ENCODE measurements around the gene NPY. TPM values are rescaled to one million over a fixed set of nuclear protein-coding genes. Genes with fewer than 3 reads are reported as not detected.

NPY gene
- total and polyA plus RNA-seq, 10 of the 15 experiments (the other 5 are each of a cell fraction or from before 2014, with no cell fraction given) = not detected

DNA sequence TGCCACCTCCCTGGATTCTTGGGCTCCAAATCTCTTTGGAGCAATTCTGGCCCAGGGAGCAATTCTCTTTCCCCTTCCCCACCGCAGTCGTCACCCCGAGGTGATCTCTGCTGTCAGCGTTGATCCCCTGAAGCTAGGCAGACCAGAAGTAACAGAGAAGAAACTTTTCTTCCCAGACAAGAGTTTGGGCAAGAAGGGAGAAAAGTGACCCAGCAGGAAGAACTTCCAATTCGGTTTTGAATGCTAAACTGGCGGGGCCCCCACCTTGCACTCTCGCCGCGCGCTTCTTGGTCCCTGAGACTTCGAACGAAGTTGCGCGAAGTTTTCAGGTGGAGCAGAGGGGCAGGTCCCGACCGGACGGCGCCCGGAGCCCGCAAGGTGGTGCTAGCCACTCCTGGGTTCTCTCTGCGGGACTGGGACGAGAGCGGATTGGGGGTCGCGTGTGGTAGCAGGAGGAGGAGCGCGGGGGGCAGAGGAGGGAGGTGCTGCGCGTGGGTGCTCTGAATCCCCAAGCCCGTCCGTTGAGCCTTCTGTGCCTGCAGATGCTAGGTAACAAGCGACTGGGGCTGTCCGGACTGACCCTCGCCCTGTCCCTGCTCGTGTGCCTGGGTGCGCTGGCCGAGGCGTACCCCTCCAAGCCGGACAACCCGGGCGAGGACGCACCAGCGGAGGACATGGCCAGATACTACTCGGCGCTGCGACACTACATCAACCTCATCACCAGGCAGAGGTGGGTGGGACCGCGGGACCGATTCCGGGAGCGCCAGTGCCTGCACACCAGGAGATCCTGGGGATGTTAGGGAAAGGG, 913 bp downstream of the NPY start:
- ChIA-PET CTCF (no interaction called here), SMC1A (ENCODE audit: uncharacterized antibody, unreplicated experiment) (no interaction called here), RAD21 (ENCODE audit: unreplicated experiment) (no interaction called here), POLR2A (no interaction called here)
- peak overlapping the region; percentile 43 for H3K4me3 ChIP-seq
- peak; percentile 43 for ATAC-seq
- H3K27me3 ChIP-seq (replicated peaks in 1 of 2; ENCODE audit: control insufficient read depth in 2 of 2, insufficient read depth in 2 of 2, low read length in 1 of 2) = peaks cover 15 to 19% of the 10 kb centered on the region in 2 experiments
- H4K20me1 ChIP-seq (ENCODE audit: control insufficient read depth, insufficient read depth) = no peaks in the 10 kb centered on the region
- H3K36me3 ChIP-seq (ENCODE audit: control insufficient read depth in 2 of 2, insufficient read depth in 2 of 2, low read length in 1 of 2) = no peaks in the 10 kb centered on the region
- no peak for FAIRE-seq
- H3K4me2 ChIP-seq (ENCODE audit: control insufficient read depth, insufficient read depth) = peak overlapping the region; percentile 77
- 28% methylated on average over 45 of the region's 51 CpGs for WGBS (ENCODE audit: insufficient coverage, insufficient replicate concordance, low lambda C conversion rate, missing lambda C conversion rate)
- TF ChIP-seq NRF1 (conservative IDR thresholded peaks at IDR 0.05; ENCODE audit: low read depth, low read length) (no peak), YY1 (IDR thresholded peaks at IDR 0.05; ENCODE audit: low read depth, low read length) (no peak), FOXM1 (IDR thresholded peaks at IDR 0.05; ENCODE audit: low read depth, low read length) (no peak), BACH1 (IDR thresholded peaks at IDR 0.05; ENCODE audit: borderline replicate concordance) (no peak), TCF3 (IDR thresholded peaks at IDR 0.05; ENCODE audit: borderline replicate concordance, insufficient read depth, low read depth, low read length) (no peak), MYB (IDR thresholded peaks at IDR 0.05; ENCODE audit: borderline replicate concordance, low read depth, low read length) (no peak), NFXL1 (IDR thresholded peaks at IDR 0.05; ENCODE audit: borderline replicate concordance) (no peak), EZH2 (IDR thresholded peaks at IDR 0.05; ENCODE audit: borderline replicate concordance, control insufficient read depth, low read depth, low read length) (no peak), BRCA1 (IDR thresholded peaks at IDR 0.05; ENCODE audit: low read depth, low read length) (no peak), BMI1 (IDR thresholded peaks at IDR 0.05; ENCODE audit: borderline replicate concordance) (no peak), TCF12 (IDR thresholded peaks at IDR 0.05; ENCODE audit: low read depth, low read length) (no peak), POU2F2 (IDR thresholded peaks at IDR 0.05; ENCODE audit: borderline replicate concordance, low read depth, low read length) (no peak), ZNF207 (IDR thresholded peaks at IDR 0.05; ENCODE audit: borderline replicate concordance) (no peak), HDAC2 (IDR thresholded peaks at IDR 0.05) (no peak), CREB1 (IDR thresholded peaks at IDR 0.05; ENCODE audit: low read depth) (no peak), NFYB (IDR thresholded peaks at IDR 0.05; ENCODE audit: insufficient read depth, low read depth, low read length) (no peak)
- TF ChIP-seq, protein P1, sequence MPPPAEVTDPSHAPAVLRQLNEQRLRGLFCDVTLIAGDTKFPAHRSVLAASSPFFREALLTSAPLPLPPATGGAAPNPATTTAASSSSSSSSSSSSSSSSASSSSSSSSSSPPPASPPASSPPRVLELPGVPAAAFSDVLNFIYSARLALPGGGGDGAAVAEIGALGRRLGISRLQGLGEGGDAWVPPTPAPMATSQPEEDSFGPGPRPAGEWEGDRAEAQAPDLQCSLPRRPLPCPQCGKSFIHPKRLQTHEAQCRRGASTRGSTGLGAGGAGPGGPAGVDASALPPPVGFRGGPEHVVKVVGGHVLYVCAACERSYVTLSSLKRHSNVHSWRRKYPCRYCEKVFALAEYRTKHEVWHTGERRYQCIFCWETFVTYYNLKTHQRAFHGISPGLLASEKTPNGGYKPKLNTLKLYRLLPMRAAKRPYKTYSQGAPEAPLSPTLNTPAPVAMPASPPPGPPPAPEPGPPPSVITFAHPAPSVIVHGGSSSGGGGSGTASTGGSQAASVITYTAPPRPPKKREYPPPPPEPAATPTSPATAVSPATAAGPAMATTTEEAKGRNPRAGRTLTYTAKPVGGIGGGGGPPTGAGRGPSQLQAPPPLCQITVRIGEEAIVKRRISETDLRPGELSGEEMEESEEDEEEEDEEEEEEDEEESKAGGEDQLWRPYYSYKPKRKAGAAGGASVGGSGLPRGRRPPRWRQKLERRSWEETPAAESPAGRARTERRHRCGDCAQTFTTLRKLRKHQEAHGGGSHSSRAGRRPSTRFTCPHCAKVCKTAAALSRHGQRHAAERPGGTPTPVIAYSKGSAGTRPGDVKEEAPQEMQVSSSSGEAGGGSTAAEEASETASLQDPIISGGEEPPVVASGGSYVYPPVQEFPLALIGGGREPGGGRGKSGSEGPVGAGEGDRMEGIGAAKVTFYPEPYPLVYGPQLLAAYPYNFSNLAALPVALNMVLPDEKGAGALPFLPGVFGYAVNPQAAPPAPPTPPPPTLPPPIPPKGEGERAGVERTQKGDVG (CRISPR knock-in tag; IDR thresholded peaks at IDR 0.05) = no peak
- TF ChIP-seq, protein P2, sequence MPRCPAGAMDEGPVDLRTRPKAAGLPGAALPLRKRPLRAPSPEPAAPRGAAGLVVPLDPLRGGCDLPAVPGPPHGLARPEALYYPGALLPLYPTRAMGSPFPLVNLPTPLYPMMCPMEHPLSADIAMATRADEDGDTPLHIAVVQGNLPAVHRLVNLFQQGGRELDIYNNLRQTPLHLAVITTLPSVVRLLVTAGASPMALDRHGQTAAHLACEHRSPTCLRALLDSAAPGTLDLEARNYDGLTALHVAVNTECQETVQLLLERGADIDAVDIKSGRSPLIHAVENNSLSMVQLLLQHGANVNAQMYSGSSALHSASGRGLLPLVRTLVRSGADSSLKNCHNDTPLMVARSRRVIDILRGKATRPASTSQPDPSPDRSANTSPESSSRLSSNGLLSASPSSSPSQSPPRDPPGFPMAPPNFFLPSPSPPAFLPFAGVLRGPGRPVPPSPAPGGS (IDR thresholded peaks at IDR 0.05; ENCODE audit: borderline replicate concordance, insufficient read depth, low read depth, low read length, poor library complexity, severe bottlenecking) = no peak
- H3K9ac ChIP-seq (ENCODE audit: control insufficient read depth, insufficient read depth, low read length) = no peak overlapping the region
- BruUV-seq (replicated peaks) = no TSS peak
- intact Hi-C loops (cut with micrococcal nuclease; ENCODE audit: unreplicated experiment) = no loop called here
- H3K9me3 ChIP-seq (replicated peaks; ENCODE audit: control insufficient read depth, insufficient read depth, low read length) = no peaks in the 10 kb centered on the region
- DNase-seq (ENCODE audit: low read depth, low spot score) = no peak
- H3K4me1 ChIP-seq (ENCODE audit: control insufficient read depth, insufficient read depth, low read length) = peaks cover 8% of the 10 kb centered on the region; the same call in 1 of the 2 replicates
- no peak overlapping the region; the same call in 1 of the 2 replicates for H2AFZ ChIP-seq (ENCODE audit: control insufficient read depth, low read depth, low read length)
- H3K79me2 ChIP-seq (ENCODE audit: control insufficient read depth, insufficient read depth, low read length) = no peaks in the 10 kb centered on the region
- in situ Hi-C loops (cut with MboI) = no loop called here
- H3K27ac ChIP-seq (ENCODE audit: control insufficient read depth, insufficient read depth) = no peak overlapping the region

All from GM12878 (cell line).